Fibroblast of gingiva (primary cell): Measurements from ENCODE around the gene YTHDC1.
"Not testable (repeated sequence)": the region's sequence is repeated elsewhere in the genome, so short reads cannot be mapped to it uniquely, and the experiment has no call there.

ENCODE experiments used
- DNase-seq: peaks from one replicate; pipeline ENCODE4 v3.0.0-alpha.2; 2011; ENCODE audit warnings: low read depth

The YTHDC1 gene

DNA sequence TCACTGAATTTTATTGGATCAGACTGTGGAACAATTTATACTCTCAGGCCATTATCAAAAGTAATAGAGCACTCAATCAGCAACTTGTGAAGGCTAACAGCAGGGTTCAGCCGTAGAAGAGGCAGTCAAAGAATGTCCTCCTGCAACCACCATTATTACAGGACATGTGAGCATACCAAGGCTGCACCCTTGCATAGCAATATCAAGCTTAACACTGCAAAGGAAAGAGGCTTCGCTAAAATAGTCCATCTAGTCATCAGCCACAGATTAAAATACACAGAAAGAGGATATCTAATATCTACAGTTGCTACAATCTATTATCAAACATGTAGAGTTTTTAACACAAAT lies 61.5 kb downstream of the YTHDC1 start:
- no peak for DNase-seq

GRCh38 chr4:68287704-68288392 lies 62.0 kb downstream of the YTHDC1 start:
- no peak for DNase-seq

DNA sequence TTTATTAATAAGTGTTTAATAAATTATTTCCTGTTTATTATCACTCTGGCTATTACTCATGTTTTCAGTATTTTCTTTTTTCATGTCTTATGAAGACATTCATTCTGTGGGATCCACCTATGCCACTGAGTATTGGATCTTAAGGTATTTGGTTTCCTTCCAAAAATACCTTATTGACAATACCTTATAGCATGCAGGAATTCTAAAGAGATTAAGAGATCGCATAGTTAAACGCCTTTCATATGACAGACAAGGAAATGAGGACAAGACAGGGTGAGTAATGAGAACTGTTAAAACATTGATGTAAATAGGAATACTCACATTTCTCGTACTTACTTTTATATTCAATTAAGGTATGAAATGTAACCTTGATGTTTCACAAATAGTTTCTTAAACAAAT lies 66.2 kb downstream of the YTHDC1 start:
- DNase-seq: no peak

DNA sequence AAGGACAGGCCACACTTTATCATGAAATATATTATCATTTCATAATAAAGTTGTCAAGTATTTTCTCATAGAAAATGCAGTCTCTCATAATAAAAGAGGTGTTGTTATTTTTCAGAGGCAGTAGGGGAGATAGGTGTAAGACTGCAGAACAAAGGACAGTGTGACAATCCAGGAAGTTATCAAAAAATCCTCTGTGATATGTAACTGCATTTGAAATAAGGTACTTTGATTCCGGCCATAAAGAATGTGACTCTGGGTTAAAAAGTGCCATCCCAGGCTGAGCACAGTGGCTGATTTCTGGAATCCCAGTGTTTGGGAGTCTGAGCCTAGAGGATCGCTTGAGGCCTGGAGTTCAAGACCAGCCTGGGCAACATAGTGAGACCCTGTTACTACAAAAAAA lies 66.8 kb downstream of the YTHDC1 start:
- no peak for DNase-seq

DNA sequence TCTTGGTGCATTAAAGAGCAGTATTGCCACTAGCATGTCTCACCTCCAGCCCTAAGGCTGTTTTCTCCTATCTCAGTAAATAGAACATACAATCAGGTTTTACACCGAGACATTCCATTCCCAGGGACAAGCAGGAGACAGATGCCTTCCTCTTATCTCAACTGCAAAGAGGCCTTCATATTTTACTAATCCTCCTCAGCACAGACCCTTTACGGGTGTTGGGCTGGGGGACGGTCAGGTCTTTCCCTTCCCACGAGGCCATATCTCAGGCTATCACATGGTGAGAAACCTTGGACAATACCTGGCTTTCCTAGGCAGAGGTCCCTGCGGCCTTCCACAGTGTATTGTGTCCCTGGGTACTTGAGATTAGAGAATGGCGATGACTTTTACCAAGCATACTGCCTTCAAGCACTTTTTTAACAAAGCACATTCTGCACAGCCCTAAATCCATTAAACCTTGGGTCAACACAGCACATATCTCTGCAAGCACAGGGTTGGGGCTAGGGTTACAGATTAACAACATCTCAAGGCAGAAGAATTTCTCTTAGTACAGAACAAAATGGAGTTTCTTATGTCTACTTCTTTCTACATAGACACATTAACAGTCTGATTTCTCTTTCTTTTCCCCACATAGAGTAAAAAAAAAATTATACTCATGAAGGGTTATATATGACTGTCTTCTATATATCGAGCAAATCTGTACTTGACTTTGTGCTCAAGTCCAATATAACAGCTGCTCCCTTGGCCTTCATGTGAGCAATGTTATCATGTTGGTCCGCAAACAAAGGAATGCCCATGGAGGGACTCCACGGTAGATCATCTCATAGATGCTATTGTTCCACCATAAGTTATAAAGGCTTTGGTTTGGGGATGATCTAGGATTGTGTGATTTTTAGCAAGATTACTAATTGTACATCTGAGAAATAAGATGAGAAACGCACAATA lies 67.8 kb downstream of the YTHDC1 start:
- not testable (repeated sequence) for DNase-seq

- no peak for DNase-seq
Measured at GRCh38 chr4:68278029-68278428, 71.9 kb downstream of the YTHDC1 start.

GRCh38 chr4:68277627-68278026 lies 72.3 kb downstream of the YTHDC1 start:
- DNase-seq: no peak

GRCh38 chr4:68272860-68273259 lies 77.0 kb downstream of the YTHDC1 start:
- no peak for DNase-seq

GRCh38 chr4:68272380-68272779 lies 77.5 kb downstream of the YTHDC1 start:
- peak; percentile 3 for DNase-seq

DNA sequence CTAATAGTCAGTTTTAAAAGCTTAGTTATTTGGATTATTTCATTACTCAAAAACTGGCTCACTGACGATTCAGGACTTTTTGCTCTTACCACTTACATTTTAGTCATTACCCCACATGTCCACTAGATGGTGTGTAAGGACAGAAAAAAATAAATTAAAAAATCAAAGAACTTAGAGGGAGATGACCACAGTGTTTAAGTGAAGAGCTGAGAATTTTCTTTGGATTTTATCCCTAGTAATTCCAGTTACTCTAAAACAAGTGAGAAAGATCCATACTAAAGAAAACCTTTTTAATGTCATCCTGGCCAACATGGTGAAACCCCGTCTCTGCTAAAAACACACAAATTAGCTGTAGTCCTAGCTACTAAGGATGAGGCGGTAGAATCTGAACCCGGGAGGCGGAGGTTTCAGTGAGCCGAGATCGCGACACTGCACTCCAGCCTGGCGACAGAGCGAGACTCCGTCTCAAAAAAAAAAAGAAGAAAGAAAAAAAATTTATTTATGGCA lies 78.0 kb downstream of the YTHDC1 start:
- peak; percentile 51 for DNase-seq

GRCh38 chr4:68267433-68267944 lies 82.4 kb downstream of the YTHDC1 start:
- DNase-seq: no peak

- no peak for DNase-seq
Measured at GRCh38 chr4:68264875-68265565, 84.9 kb downstream of the YTHDC1 start.
